HG02759 (cell line): ENCODE data around the gene LY86.

Experiments used
- ATAC-seq: cut with Tn5 transposase; IDR thresholded peaks from one replicate; pipeline ENCODE4 v1.9.1; 2021; ENCODE audit warnings: mild to moderate bottlenecking, moderate library complexity; ENCODE audit not compliant: unreplicated experiment

The LY86 gene

DNA sequence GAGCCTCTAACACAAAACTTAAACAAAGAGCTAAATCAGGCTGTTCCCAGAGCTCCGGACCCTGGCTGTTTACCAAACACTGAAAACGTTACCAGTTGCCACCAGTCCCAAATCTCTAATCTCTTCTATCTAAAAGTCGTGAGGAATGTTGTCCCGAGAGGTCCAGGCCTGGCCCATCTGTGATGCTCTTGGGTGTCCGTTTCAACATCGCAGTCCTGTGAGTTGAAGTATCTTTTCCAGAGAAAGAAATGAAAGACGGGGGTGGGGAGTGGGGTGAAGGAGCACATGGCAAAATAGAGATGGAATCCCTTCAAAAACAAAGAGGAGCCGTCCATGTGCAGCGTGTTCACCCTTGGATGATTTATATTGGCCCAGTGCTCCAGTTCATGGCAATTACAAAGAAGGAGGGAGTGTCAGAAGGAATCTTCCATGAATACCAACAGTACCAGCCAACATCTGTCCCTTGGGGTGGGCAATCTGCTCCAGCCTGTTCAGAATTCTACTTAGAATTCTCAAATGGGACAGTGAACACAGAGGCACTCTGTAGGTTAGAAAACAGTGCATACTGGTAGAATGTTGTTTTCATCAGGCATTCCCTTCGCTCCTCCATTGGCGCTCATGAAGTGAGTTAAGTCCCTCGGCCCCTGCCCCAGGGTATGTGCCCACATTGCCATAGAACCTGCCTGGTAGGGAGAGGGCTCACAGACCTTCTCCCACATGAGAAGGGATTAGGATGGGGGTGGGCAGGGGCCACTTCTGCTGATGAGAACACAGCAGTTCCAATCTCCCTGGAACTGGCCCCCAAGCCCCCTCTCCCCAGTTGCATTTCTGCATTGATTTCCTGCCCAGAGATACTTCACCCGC, 112.1 kb downstream of the LY86 start:
- ATAC-seq, result no peak

DNA sequence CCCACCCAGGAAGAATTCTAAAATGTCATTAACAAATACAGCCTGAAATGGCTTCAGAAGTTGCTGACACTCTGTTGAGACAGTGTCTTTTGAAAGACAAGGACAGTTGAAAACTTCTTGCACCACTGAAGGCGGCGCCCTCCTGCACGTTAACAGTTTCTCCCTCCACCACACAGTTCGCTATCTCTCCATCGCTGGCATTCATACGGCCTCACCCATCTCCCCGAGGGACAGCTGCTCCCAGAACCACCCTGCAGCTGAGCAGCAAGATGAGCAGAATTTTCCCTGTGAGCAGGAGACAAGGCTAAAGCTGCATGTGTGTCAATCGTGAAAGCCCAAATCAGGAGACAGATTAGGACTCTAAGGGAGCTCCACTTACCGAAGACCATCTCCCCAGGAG, 113.3 kb downstream of the LY86 start:
- no peak for ATAC-seq

DNA sequence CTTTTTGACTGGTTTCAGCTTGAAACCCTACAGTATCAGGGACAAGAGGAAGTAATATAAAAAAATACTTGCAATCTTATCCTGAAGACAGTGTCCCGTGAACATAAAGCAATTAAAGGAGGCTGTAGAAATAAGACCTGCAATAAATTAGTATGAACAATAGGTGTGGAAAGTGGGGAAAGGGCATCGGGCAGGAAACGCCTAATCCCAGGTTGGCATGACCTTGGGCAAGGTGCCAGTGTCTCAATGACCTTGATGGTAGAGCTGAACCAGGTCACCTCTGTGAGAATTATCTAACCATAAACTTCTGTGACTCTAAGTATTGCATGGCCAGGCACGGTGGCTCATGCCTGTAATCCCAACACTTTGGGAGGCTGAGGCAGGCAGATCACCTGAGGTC, 115.2 kb downstream of the LY86 start:
- no peak for ATAC-seq
